ENCODE data around the gene ADAMTSL4.

DNA sequence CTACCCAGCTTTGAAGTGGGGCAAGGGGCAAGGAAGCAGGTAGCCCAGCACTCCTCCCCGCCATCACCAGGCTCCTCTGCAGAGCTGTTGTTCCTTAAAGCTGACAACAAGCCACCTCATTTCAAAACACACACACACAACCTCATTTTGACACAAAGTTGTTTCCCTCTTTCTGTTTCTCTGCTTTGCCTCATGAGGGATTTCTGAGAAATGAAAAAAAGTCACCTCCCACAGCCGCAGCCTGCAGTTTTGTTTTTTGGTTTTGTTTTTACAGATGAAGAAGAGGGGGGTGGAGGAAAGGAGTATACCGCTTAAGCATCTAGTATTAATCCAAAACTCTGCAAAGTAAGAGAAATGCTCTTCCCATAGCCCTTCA is 18.1 kb downstream of the ADAMTSL4 start:
- TF ChIP-seq, protein P1, sequence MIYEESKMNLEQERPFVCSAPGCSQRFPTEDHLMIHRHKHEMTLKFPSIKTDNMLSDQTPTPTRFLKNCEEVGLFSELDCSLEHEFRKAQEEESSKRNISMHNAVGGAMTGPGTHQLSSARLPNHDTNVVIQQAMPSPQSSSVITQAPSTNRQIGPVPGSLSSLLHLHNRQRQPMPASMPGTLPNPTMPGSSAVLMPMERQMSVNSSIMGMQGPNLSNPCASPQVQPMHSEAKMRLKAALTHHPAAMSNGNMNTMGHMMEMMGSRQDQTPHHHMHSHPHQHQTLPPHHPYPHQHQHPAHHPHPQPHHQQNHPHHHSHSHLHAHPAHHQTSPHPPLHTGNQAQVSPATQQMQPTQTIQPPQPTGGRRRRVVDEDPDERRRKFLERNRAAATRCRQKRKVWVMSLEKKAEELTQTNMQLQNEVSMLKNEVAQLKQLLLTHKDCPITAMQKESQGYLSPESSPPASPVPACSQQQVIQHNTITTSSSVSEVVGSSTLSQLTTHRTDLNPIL (CRISPR knock-in tag; IDR thresholded peaks at IDR 0.05; ENCODE audit: low read depth) = no peak
- TF ChIP-seq ESRRG (CRISPR knock-in tag; IDR thresholded peaks at IDR 0.05) = no peak
- TF ChIP-seq, protein P2, sequence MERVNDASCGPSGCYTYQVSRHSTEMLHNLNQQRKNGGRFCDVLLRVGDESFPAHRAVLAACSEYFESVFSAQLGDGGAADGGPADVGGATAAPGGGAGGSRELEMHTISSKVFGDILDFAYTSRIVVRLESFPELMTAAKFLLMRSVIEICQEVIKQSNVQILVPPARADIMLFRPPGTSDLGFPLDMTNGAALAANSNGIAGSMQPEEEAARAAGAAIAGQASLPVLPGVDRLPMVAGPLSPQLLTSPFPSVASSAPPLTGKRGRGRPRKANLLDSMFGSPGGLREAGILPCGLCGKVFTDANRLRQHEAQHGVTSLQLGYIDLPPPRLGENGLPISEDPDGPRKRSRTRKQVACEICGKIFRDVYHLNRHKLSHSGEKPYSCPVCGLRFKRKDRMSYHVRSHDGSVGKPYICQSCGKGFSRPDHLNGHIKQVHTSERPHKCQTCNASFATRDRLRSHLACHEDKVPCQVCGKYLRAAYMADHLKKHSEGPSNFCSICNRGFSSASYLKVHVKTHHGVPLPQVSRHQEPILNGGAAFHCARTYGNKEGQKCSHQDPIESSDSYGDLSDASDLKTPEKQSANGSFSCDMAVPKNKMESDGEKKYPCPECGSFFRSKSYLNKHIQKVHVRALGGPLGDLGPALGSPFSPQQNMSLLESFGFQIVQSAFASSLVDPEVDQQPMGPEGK (CRISPR knock-in tag; IDR thresholded peaks at IDR 0.05; ENCODE audit: borderline replicate concordance) = no peak
- no peak for TF ChIP-seq SNAI2 (CRISPR knock-in tag; IDR thresholded peaks at IDR 0.05)
- no peak for TF ChIP-seq TCF4 (CRISPR knock-in tag; IDR thresholded peaks at IDR 0.05; ENCODE audit: borderline replicate concordance)
- TF ChIP-seq, protein P3, sequence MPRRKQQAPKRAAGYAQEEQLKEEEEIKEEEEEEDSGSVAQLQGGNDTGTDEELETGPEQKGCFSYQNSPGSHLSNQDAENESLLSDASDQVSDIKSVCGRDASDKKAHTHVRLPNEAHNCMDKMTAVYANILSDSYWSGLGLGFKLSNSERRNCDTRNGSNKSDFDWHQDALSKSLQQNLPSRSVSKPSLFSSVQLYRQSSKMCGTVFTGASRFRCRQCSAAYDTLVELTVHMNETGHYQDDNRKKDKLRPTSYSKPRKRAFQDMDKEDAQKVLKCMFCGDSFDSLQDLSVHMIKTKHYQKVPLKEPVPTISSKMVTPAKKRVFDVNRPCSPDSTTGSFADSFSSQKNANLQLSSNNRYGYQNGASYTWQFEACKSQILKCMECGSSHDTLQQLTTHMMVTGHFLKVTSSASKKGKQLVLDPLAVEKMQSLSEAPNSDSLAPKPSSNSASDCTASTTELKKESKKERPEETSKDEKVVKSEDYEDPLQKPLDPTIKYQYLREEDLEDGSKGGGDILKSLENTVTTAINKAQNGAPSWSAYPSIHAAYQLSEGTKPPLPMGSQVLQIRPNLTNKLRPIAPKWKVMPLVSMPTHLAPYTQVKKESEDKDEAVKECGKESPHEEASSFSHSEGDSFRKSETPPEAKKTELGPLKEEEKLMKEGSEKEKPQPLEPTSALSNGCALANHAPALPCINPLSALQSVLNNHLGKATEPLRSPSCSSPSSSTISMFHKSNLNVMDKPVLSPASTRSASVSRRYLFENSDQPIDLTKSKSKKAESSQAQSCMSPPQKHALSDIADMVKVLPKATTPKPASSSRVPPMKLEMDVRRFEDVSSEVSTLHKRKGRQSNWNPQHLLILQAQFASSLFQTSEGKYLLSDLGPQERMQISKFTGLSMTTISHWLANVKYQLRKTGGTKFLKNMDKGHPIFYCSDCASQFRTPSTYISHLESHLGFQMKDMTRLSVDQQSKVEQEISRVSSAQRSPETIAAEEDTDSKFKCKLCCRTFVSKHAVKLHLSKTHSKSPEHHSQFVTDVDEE (CRISPR knock-in tag; IDR thresholded peaks at IDR 0.05) = no peak
- TF ChIP-seq ZNF565 (CRISPR knock-in tag; conservative IDR thresholded peaks at IDR 0.05; ENCODE audit: low read depth) = no peak
- no peak for TF ChIP-seq RARB (CRISPR knock-in tag; IDR thresholded peaks at IDR 0.05)
- TF ChIP-seq ZFP30 (CRISPR knock-in tag; IDR thresholded peaks at IDR 0.05) = no peak

Measured in SK-N-SH treated with all-trans-retinoic acid at 6 μM for 48 hours (cell line).